Left colon (tissue), 2 donors: Measurements from ENCODE around the gene MAGI2. TPM values are rescaled to one million over a fixed set of nuclear protein-coding genes. Genes with fewer than 3 reads are reported as not detected.

ENCODE experiments used
- ATAC-seq: fragments of 200-7000 bp; cut with Tn5 transposase; one replicate; pipeline ENCODE4 v1.9.1; 2020; ENCODE audit warnings: mild to moderate bottlenecking, moderate library complexity
- DNase-seq, 2 donors: peaks; one replicate each; pipeline ENCODE4 v3.0.0-alpha.2; 2020
- intact Hi-C, 2 donors: fragments of 100-400 bp; cut with DNase I in 1 of 2; cut with micrococcal nuclease in 1 of 2; formaldehyde crosslinking; loops; one replicate each; pipeline versions ENCODE4 v1.11.2 to v1.14.0; 2022; cut with DNase I, micrococcal nuclease
- total RNA-seq, 2 donors: library from RNA; stranded (reverse); fragmentation: NEBNext Ultra II Directional; extraction: Animal tissue kit (Norgen Biotek cat#: 25700); gene quantifications; one replicate each; pipeline ENCODE4 v1.2.1, GENCODE V29; 2021
- donor health status: DM: no; HTN: no; CAD: no.
- donor health status: DM: yes; HTN: yes; CAD: no.

MAGI2 gene
- total RNA-seq, 2 donors from 2014 or later, result 1.4 to 3.5 TPM

DNA sequence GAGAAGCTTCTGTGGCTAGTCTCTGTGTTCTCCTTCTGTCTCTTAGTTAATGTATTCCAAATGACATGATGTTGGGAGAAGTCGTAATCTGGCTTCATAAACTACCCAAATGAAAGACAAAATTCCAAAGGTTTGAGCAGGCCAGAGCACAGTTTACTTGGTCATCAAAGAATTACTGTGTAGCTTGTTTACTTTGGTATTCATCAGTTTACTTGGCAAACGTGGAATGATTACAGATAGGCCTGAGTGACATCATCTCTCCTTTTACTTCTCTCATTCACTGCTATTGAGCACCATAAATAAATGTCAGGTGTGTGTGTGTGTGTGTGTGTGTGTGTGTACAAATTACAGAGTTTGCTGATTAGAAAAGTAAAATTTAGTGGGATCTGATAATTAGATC lies 1327.6 kb downstream of the MAGI2 start:
- intact Hi-C loops, result no loop called here
- ATAC-seq, result no peak
- no peak for DNase-seq

DNA sequence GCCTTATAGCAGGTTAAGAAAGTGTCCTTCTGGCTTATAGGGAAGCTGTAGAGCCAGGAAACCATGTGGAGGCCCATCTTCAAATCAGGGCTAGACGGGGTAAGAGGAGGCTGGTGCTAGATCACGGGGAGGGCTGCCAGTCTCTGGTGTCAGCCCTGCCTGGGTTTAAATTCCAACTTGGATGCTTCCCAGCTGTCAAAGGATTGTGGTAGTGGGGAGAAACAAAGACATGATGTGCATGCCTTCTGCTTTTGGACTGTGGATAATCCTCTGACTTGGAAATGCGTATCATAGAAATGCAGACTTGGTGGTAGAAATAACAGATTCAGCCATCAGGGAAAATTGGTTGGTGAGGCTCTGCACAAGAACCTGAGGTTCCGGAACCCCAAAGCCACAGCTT lies 1329.3 kb downstream of the MAGI2 start:
- intact Hi-C loops, result no loop called here
- ATAC-seq, result no peak
- no peak for DNase-seq

DNA sequence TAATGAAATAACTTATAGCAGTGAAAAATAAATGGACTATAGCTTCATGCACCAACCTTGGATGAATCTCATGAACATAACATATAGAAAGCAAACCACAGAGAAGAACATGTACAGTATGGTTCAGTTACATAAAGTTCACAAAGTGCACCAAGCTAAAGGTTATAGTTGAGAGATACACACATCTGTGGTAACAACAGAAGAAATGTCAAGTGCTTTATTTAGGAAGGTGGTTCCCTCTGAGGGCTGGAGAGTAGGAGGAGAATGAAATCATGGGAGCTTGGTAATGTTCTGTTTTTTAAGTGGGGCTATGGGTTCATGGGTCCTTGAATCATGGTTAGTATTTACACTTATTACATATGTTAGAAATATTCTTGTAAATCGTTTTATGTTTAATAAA lies 1331.6 kb downstream of the MAGI2 start:
- DNase-seq (no peak), ATAC-seq (no peak)
- intact Hi-C loops, result no loop called here

- intact Hi-C loops, result no loop called here
- ATAC-seq, result no peak
- DNase-seq, result no peak
Measured at GRCh38 chr7:78118470-78118869, 1335.0 kb downstream of the MAGI2 start.

DNA sequence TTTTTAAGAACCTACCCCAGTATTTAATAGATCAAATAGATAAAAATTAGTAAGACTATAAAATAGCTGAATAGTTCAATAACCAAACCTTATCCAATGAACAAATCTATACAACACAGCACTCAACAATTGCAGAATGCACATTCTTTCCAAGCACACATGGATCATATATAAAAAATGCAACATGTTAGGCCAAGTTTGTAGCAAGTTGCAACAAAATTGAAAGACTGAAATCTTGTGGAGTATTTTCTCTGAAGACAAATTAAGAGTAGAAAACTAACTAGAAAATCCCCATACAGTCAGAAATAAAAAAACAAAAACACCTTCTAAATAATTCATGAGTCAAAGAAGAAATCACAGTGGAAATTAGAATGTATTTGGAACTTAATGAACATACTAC lies 1337.6 kb downstream of the MAGI2 start:
- no peak for DNase-seq
- no peak for ATAC-seq
- intact Hi-C loops, result no loop called here

GRCh38 chr7:78114993-78115392 lies 1338.5 kb downstream of the MAGI2 start:
- ATAC-seq (no peak), DNase-seq (no peak)
- intact Hi-C loops, result no loop called here

DNA sequence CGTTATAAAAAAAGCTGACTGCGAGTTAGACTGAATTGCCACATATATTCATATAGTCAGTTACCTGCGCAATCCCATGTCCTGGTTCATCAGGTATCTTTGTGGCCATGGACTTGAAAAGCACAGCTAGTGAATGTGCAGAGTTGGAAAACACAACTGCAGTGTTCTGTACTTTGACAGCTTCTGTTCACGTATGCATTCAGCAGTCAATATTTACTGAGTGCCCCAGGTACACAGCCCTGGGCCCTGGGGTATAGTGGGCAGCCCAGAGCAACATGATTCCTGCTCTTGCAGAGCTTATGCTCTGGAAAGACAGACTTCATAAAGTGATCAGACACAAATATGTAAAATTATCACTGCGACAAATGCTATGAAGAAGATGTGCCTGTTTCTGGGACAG lies 1341.0 kb downstream of the MAGI2 start:
- ATAC-seq (no peak), DNase-seq (no peak)
- intact Hi-C loops, result no loop called here

GRCh38 chr7:78111386-78111785 lies 1342.1 kb downstream of the MAGI2 start:
- ATAC-seq, result no peak

GRCh38 chr7:78103475-78103874 lies 1350.0 kb downstream of the MAGI2 start:
- intact Hi-C loops, result no loop called here
- DNase-seq, result no peak
- no peak for ATAC-seq

More at GRCh38 chr7:78111386-78111785, 1342.1 kb downstream of the MAGI2 start:
- no peak for DNase-seq
- intact Hi-C loops, result no loop called here

GRCh38 chr7:78101076-78101475 lies 1352.4 kb downstream of the MAGI2 start:
- DNase-seq, result no peak
- no peak for ATAC-seq
- intact Hi-C loops, result no loop called here

DNA sequence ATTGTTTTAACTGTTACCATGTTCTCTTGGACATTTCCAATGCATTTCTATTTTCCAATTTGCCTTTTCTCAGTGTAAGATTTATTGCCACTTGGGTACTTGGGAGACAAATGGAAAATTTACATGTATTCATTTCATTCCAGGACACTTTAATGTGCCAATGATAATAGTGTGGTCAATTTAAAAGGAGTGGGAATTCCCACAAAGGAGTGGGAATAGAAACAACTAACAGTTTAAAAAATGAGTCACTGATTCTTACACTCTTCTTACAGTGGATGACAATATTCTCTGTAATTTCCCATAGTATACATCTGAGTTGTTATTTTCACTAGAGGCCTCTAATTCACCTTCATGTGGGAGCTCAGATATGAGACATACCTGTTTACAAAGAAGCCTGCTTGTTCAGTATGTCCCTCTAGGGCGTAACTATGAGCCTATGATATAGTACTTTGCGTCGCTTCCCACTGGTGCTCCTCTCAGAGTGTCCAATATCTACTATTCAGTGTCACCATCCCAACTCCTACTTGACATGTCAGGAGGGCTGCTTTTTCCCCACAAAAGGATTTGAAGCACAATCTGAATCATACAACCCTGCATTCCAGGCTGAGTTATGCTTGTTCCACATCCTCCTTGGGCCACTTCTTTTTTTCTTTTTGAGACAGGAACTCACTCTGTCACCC lies 1353.6 kb downstream of the MAGI2 start:
- ATAC-seq (no peak), DNase-seq (no peak)
- intact Hi-C loops, result no loop called here

- intact Hi-C loops, result no loop called here
- no peak for DNase-seq
- no peak for ATAC-seq
Measured at GRCh38 chr7:78095549-78095948, 1357.9 kb downstream of the MAGI2 start.

DNA sequence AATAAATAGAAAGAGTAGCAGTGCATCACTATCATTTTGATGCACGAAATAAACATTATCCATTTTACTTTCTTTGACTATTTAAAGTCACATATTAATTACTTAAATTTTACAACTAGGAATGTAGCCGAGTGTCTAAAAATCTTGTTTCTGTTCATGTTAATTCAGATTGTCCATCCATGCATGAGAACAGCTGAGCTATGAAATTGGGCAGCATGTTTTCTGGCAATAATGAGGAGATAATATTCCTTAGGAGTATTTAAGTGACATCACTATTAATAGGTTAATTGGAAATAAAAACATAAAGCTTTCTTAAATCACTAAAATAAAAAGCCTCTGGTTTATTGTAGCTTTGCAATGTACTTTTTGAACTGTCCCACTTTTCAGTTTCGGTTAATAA lies 1361.1 kb downstream of the MAGI2 start:
- ATAC-seq (no peak), DNase-seq (no peak)
- intact Hi-C loops, result no loop called here

DNA sequence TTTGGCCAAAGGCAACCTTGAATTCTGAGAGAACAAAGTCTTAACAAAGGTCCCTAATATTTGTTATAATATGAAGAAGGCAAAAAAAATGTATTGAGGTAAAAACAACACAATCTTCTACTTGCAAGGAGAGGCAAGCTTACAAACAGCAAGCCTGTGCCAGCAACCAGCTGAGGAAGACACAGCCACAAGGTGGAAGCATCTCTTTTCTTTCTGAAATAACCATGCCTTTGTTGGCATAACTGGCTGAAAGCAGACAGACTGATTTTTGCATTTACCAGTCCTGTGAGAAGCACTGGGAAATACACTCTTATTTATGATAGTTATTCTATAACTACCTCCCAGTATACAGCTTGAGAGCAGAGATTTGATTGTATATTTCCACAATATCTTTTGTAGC lies 1362.9 kb downstream of the MAGI2 start:
- ATAC-seq (no peak), DNase-seq (no peak)
- intact Hi-C loops, result no loop called here

DNA sequence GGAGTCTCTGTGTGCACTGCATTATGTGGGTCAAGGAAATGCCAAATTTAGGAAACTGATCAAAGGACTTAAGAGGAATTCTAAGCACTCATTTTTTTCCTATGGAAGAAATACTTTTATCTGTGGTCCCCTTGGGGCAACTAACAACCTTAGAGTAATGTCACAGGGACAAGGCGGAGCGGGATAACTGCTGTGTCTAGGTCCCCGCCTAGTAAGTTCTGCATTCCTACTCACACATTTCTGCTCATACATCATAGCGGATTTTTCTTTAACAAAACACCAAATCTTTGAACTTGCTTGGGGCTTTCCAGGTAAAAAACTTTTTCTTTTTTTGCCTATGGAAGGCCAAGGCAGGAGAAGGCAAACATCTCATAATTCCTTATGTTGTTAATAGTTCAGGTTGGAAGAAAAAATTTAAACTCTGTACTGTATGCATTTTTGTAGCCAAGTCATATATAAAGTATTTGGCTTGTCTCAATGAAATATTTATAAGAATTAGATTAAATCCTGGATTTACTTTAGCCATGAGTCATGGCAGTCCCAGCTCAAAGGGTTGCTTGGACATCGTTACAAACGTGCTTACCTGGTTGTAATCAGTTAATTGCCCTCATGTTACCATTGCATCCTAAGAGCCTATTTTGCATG lies 1369.9 kb downstream of the MAGI2 start:
- intact Hi-C loops, result no loop called here
- no peak for ATAC-seq

DNA sequence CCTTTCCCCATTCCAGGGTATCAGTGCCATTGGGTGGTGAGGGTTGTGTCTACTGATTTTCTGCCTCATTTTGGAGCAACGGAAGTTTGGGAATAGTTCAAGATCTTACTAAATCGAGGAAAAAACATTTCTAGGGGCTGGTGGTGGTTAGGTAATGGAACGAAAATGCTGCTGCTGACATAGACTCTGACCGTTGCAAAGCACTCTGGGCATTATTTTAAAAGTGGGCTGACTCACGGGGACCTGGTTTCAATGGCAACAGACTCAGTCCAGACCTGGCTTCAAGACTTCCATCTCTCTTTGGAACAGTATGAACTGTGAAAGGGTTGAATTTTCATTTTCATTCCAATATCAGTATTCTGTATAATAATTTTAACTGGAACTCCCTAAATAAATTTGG lies 1370.9 kb downstream of the MAGI2 start:
- ATAC-seq (no peak), DNase-seq (no peak)
- intact Hi-C loops, result no loop called here

More for the DNA sequence above, 1369.9 kb downstream of the MAGI2 start:
- DNase-seq, result no peak

- DNase-seq (no peak), ATAC-seq (no peak)
- intact Hi-C loops, result no loop called here
Measured at GRCh38 chr7:78081888-78082287, 1371.6 kb downstream of the MAGI2 start.

DNA sequence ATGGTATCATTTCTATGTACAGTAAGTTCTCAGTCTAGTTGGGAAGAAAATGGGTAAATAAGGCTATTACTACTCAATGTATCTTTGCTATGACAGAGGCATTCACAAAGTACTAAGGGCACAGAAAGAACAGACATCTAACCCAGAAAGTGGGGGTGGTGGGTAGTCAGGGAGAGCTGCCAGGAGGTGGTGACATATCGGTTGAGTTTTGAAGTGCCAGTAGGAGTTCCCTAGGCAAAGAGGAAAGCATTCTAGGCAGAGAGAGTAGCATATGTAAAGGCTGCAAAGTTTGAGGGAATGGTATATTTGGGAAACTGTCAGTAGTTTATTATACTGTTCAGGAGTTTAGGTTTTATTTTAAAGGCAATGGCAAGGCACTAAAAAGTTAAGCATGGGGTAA lies 1372.1 kb downstream of the MAGI2 start:
- intact Hi-C loops, result no loop called here
- ATAC-seq, result no peak
- no peak for DNase-seq

DNA sequence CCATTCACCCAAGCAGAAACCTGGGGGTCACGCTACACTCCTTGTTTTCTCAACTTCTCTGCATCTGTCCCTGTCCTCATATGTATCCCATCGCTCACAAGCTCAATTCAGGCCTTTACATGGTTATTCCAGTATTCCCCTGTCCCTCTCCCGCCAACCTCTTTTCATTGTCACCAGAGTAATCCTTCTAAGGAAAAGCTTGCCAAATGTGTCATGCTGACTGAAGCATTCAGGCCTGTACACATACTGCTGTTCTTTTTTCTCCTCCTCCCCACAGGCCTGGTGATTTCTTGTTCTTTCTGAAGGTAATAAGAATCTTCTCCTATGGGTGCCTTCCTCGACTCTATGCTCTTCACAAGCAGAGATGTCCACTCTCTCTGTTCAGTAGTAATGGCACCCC lies 1372.7 kb downstream of the MAGI2 start:
- no peak for ATAC-seq
- DNase-seq, result no peak
- intact Hi-C loops, result no loop called here

GRCh38 chr7:78080241-78080640 lies 1373.2 kb downstream of the MAGI2 start:
- intact Hi-C loops, result no loop called here
- ATAC-seq (no peak), DNase-seq (no peak)

GRCh38 chr7:78074713-78075112 lies 1378.8 kb downstream of the MAGI2 start:
- no peak for ATAC-seq
- intact Hi-C loops, result no loop called here
- no peak for DNase-seq
